PC-3 (cell line): ENCODE measurements around the gene PADI2.

Experiments used
- EZH2phosphoT487 ChIP-seq: fragments of 300-600 bp; sonication (generic); IDR thresholded peaks from 2 replicates; pipeline ENCODE4 v1.6.1; 2018; ENCODE audit warnings: mild to moderate bottlenecking, antibody characterized with exemption, low read length, borderline replicate concordance
- TF ChIP-seq, protein P1 (sequence below): fragments of 300-600 bp; sonication (generic); conservative IDR thresholded peaks from 2 replicates; pipeline ENCODE4 v1.5.1; 2017; ENCODE audit warnings: antibody characterized with exemption, low read depth, mild to moderate bottlenecking, low read length

GRCh38 chr1:17027900-17028299 is 91.4 kb downstream of the PADI2 start:
- TF ChIP-seq, protein P1, sequence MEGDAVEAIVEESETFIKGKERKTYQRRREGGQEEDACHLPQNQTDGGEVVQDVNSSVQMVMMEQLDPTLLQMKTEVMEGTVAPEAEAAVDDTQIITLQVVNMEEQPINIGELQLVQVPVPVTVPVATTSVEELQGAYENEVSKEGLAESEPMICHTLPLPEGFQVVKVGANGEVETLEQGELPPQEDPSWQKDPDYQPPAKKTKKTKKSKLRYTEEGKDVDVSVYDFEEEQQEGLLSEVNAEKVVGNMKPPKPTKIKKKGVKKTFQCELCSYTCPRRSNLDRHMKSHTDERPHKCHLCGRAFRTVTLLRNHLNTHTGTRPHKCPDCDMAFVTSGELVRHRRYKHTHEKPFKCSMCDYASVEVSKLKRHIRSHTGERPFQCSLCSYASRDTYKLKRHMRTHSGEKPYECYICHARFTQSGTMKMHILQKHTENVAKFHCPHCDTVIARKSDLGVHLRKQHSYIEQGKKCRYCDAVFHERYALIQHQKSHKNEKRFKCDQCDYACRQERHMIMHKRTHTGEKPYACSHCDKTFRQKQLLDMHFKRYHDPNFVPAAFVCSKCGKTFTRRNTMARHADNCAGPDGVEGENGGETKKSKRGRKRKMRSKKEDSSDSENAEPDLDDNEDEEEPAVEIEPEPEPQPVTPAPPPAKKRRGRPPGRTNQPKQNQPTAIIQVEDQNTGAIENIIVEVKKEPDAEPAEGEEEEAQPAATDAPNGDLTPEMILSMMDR, result no peak
- TF ChIP-seq EZH2phosphoT487, result no peak
